ENCODE data around the gene AXDND1.
"Not testable (repeated sequence)": the region's sequence is repeated elsewhere in the genome, so short reads cannot be mapped to it uniquely, and the experiment has no call there.

Gene AXDND1

GRCh38 chr1:179365342-179366092 lies at the start of gene AXDND1:
TSS of gene AXDND1 (plus strand) at chr1:179365971. CDS start at chr1:179366510, 539 bp downstream.
- peak; percentile 64 to 79 (median 72) for DNase-seq (ENCODE audit: low read depth in 4 of 4, low spot score in 1 of 4)

- no peak for DNase-seq (ENCODE audit: low read depth in 4 of 4, low spot score in 1 of 4)
These were observed 47.3 kb upstream of the AXDND1 start for GRCh38 chr1:179318491-179318890.

- DNase-seq (ENCODE audit: low read depth in 4 of 4, low spot score in 1 of 4), result no peak
These were observed 44.1 kb upstream of the AXDND1 start for GRCh38 chr1:179321533-179322216.

DNA sequence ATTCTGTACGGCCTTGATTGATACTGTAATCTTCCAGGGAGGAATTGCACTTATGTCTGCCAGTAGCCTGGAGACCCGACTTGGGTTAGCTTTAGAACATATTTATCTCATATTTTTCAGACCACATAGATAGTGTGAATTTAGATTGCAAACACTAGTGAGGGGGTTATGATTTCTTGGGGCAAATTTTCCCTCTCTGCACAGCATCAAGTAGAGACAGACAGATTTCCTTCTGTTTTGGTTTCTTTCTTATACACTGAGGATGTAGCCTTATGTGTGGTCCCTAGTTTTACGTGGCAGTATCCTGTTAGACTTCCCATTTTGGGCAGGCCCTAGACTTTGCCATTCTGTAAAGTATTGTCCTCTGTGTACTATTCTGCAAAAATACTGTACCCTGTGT lies 43.2 kb upstream of the AXDND1 start:
- no peak for DNase-seq (ENCODE audit: low read depth in 4 of 4, low spot score in 1 of 4)

GRCh38 chr1:179323436-179323835 lies 42.3 kb upstream of the AXDND1 start:
- DNase-seq (ENCODE audit: low read depth in 4 of 4, low spot score in 1 of 4), result no peak

- no peak for DNase-seq (ENCODE audit: low read depth in 4 of 4, low spot score in 1 of 4)
These were observed 39.9 kb upstream of the AXDND1 start for GRCh38 chr1:179325836-179326235.

GRCh38 chr1:179326746-179327145 lies 39.0 kb upstream of the AXDND1 start:
- no peak for DNase-seq (ENCODE audit: low read depth in 4 of 4, low spot score in 1 of 4)

- DNase-seq (ENCODE audit: low read depth in 4 of 4, low spot score in 1 of 4), result no peak
These were observed 38.6 kb upstream of the AXDND1 start for GRCh38 chr1:179327196-179327595.

GRCh38 chr1:179327679-179328078 lies 38.1 kb upstream of the AXDND1 start:
- no peak for DNase-seq (ENCODE audit: low read depth in 4 of 4, low spot score in 1 of 4)

DNA sequence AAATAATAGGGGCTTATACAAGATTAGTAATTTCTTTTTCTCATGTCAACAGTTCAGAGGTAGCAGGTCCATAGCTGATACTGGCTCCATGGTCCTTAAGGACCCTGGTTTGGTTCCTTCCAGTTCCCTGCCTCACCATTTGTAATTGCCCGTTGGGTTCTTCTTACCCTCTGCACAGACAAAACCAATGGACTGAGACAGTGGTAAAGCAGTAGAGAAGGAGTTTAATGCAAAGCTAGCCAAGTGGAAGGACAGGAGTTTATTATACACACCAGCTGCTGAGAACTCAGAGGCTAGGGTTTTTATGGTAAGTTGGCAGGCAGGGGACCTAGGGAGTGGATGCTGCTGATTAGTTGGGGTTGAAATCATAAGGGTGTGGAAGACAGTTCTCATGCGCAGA lies 35.9 kb upstream of the AXDND1 start:
- no peak for DNase-seq (ENCODE audit: low read depth in 4 of 4, low spot score in 1 of 4)

DNA sequence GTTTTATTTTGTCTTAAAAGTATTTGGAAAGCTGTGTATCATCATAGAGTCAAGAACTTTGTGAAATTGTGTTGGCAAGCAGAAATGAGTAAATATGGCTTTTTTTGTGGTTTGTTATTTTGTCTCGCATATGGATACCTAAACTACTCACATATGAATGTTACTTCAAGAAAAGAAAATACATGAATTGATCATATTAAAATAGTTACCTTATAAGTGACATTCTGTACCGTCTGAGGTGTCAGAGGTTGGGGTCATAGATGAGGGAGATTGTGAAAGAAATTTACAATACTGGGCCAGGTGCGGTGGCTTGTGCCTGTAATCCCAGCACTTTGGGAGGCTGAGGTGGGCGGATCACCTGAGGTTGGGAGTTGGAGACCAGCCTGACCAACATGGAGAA lies 31.3 kb upstream of the AXDND1 start:
- no peak for DNase-seq (ENCODE audit: low read depth in 4 of 4, low spot score in 1 of 4)

DNA sequence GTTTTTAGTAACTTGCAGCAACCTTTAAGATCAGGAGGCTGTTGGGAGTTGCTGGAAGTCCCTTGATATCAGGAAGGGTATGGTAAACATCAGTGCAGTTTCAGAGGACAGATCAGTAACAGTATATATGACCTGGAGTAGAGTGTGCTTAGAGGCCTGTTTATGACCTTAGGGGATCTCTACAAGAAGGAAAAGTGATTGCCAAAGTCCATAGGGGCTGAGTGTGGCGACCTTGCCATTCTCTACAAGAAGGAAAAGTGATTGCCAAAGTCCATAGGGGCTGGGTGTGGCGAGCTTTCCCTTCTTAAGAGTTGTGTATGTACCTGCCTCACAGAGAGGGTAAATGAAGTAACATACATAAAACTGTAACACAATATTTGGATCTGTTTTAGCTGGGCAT lies 28.5 kb upstream of the AXDND1 start:
- no peak for DNase-seq (ENCODE audit: low read depth in 4 of 4, low spot score in 1 of 4)

DNA sequence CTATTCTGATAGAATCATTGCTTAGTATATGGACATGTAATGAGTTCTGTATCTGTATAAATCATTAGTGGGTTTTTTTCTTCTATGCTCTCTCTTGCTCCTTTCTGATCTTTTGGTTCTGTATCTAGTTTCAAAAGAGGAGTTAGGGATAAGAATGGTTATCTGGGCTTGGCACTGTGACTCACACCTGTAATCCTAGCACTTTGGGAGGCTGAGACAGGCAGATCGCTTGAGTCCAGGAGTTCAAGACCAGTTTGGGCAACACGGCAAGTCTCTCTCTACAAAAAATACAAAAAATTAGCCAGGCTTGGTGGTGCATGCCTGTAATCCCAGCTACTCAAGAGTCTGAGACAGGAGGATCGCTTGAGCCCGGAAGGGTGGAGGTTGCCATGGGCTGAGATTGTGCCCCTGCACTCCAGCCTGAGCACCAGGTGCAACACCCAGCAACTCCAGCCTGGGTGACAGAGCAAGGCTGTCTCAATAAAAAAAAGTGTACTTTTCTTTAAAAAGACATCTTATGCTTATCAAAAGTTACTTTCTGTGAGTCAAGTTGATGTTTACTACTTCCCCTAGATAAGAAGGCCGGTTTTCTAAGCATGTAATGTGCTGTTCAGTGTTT lies 27.7 kb upstream of the AXDND1 start:
- DNase-seq (ENCODE audit: low read depth in 4 of 4, low spot score in 1 of 4), result no peak

DNA sequence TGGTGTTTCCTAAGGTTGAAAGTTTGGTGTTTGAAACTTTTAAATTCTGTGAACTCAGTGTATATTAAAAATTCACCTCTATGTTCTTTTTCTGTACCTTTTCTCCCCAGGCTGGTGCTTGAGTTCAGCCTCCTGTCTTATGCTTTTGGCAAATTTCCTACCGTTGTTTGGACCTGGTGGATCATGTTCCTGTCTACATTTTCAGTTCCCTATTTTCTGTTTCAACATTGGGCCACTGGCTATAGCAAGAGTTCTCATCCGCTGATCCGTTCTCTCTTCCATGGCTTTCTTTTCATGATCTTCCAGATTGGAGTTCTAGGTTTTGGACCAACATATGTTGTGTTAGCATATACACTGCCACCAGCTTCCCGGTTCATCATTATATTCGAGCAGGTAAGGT lies 24.9 kb upstream of the AXDND1 start:
- no peak for DNase-seq (ENCODE audit: low read depth in 4 of 4, low spot score in 1 of 4)

DNA sequence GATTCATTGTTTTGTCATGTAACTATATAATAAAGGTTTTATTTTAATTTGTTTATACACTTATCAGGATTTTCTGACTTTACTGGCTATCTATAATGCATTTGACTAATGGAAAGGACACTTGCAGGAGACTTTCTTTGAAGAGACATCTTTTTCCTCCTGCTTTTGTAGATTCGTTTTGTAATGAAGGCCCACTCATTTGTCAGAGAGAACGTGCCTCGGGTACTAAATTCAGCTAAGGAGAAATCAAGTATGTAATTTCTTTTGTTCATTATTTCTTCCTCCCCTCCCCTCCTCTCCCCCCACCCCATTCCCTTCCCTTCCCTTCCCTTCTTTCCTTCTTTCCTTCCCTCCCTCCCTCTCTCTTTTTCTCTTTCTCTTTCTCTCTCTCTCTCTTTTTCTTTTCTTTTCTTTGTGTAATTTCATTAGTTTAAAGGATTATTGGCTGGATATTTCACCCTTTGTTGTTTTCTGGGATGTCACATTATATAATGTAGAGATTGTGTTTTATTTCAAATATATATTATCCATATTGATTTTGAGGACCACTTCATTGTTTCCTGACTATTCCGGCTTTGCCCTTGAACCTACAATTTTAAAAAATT lies 23.7 kb upstream of the AXDND1 start:
- DNase-seq (ENCODE audit: low read depth in 4 of 4, low spot score in 1 of 4), result no peak

GRCh38 chr1:179342740-179343404 lies 22.9 kb upstream of the AXDND1 start:
- DNase-seq (ENCODE audit: low read depth in 4 of 4, low spot score in 1 of 4), result no peak

- DNase-seq (ENCODE audit: low read depth in 4 of 4, low spot score in 1 of 4), result no peak
These were observed 14.5 kb upstream of the AXDND1 start for GRCh38 chr1:179351281-179351680.

DNA sequence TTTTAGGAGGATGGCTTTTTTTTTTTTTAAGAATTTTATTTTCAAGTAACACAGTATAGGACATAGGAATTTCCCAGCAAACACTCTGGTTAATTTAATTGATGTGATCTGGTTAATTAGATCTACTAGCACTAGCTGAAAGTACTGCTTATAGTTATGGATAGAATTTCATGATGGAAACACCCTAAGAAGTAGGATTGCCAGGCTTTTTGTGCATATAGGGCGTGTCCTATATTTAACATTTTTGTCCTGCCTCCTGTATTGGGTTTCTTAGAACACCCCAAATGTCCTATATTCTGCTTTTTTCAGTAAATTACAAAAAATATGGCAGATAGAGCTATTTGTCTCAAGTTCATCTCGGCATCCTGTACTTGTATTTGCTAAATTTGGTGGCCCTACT lies 13.5 kb upstream of the AXDND1 start:
- no peak for DNase-seq (ENCODE audit: low read depth in 4 of 4, low spot score in 1 of 4)

- no peak for DNase-seq (ENCODE audit: low read depth in 4 of 4, low spot score in 1 of 4)
These were observed 12.2 kb upstream of the AXDND1 start for GRCh38 chr1:179353546-179353945.

DNA sequence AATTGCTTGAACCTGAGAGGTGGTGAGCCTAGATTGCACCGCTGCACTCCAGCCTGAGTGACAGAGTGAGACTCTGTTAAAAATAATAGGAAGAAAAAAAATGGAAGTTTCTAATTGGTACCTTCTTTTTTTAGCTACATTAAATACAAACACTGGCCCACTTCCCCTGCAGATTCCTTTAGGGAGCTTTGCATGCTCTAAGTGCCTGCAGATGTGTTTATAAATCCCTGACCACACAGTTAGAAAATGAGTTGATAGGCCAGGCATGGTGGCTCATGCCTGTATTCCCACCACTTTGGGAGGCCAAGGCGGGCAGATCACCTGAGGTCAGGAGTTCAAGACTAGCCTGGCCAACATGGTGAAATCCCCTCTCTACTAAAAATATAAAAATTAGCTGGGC lies 4.1 kb upstream of the AXDND1 start:
- not testable (repeated sequence) for DNase-seq (ENCODE audit: low read depth in 4 of 4, low spot score in 1 of 4)

- DNase-seq (ENCODE audit: low read depth in 4 of 4, low spot score in 1 of 4), result no peak
These were observed 476 bp downstream of the AXDND1 start for GRCh38 chr1:179366093-179366800.
